CD4-positive, alpha-beta T cell treated with Interleukin-4 for 4 hours (primary cell): ENCODE measurements around the gene GP1BB.

Experiments
- DNase-seq: peaks from one replicate; pipeline ENCODE4 v3.0.0-alpha.2; 2020

Gene GP1BB

DNA sequence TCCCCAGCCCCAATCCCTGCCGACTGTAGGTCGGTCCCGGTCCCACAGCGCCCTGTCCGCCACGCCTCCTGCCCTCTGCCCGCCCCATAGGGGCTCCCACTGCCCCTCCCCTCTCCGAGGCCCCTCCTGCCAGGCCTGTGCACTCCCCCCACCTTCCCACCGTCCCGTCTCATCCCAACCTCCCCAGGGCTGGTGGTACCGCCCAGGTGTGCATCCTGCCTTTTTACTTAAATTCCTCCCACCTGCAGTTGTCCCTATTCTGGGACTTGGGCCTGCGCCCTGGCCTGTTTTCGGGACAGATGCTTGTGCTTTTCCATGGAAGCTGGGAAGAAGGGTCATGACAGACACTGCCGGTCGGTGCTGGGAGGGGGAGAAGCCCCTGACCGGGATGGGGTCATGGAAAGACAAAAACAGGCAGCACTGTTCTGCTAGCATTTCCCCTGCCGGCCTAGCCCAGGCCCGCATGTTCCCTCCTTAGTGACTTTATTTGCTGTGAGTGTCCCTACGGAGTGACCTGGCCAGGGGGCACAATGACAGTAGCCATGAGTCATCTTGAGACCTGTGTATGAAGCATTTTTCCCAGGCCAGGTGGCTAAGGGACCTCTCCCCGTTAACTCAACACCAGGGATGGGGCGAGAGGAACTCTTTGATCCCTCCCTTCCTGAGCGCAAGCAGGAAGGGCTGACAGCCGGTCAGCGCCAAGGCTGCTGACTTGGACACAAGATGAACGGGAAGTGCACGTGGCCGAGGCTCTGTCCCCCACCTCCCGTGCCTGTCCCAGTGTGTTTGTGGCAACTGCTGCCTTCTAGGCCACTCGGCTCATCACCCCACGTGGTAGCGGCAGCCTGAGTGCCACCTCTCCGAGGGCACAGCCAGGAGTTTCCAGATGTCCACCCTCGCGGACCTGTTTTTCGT is 44.3 kb downstream of the GP1BB start:
- no peak for DNase-seq

DNA sequence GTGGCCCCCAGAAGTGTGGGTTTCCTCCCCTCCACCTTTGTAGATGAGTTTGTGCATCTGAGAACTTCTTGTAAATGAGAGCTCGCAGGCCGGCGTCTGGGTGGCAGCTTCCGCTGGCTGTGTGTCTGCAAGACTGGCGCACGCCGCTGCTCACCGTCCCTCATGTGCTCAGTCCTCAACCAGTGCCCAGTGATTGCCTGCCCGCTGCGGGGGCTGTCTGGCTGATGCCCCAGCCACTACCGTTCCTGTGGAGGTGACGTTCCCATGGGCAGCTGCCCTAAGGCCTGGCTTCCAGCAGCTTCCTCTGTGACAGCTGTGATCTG is 46.0 kb downstream of the GP1BB start:
- DNase-seq, result no peak

DNA sequence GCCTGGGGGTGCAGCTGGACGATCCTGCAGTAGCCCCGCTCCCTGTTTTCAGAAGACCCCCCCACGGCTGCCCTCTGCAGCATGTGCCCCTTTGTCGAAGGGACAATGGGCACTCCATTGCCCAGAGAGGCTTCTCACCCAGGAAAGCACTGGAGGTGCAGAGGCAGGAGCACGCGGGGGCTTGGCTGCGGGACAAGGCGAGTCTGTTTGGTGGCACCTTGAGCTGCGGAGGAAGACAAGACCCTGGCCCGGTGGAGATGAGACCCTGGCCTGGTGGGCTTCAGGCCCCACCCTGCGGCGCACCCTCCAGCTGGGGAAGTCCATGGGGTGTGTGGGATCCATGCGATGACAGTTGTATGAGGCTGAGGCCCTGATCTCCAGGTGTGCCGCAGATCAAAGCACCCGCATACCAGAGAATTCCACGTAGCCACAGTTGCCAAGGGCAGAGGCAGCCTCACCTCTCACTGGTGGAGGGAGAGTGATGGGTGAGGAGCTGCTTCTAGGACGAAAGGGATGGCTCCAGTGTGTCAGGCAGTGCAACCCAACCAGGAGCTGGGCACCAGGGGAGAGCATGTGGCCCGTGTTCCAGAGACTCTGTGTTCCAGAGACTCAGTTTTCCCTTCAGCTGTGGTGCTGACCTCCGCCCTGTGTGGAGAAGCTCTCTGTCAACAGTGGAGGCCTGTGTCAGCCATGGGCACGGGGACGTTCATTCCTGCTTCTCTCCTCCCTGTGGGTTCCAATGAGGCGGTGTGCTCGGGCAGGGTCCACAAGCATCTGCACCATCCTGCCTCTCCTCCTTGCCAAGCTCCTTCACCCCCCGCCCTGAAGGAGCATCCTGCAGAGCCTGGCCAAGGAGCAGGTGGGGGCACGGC is 47.2 kb downstream of the GP1BB start:
- DNase-seq, result no peak

DNA sequence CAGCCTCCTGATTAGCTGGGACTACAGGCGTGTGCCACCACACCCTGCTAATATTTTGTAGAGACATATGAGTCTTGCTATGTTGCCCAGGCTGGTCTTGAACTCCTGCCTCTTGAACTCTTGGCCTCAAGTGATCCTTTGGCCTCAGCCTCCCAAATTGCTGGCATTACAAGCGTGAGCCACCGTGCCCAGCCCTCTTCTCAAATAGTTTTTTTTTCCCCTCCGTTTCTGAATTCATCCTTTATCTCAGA is 49.0 kb downstream of the GP1BB start:
- DNase-seq, result no peak

DNA sequence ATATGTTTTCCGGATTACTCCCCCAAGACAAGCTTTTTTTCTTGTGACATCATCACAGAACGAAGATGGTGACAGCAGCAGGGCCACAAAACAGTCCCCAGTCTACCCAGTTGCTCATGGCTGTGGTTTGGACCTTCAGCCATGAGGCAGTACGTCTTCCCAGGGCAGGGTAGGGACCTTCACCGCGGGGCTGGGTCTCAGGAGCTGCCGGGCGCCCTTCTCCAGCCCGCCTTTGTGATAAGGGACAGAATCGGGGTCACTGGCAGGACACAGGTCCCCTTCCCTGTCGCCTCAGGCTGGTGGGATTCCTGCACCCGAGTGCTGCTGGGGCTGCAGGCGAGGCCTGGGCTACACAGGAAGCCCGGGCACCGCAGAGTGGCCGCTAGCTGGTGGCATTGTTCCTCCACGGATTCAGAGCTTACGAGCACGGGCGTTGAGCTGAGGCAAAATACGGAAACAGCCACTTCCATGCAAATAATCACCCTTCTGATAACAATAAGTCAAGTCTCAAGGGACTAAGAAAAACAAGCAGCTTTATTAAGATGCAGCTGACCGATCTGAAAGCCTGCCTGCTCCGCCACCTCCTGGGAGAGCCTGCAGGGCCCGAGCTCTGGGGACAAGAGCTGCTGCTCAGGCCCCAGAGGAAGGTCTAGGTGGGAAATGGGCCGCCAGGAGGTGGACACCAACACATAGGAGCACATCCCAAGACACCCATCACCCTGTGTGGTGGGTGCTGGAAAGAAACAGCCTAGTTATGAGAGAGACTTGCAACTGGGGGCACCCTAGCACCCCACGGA is 49.5 kb downstream of the GP1BB start:
- DNase-seq, result no peak

DNA sequence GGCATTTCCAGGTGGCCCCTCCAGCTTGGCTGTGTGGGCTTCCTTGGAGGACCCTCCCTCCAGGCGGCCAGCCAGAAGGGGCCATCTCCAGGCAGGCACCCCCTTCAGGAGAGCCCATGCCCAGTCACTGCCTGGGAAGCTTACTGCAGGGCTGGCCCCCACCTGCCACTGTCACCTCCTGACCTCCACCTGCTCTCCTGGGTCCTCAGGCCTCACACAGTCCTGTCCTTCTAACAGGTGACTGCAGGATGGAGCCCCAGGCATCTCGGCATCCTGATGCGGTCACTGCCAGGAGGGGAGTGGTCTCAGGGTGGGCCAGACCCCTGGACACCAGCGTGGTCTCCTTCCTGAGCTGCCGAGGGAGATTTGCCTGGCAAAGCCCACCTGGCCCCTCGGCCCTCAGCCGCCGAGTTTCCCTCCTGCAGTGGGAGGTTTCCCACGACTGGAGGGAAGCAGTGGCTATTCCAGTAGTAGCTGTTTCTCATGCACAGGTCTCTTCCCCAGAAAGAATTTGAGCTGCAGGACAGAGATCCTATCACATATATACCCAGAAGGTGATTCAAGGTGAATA is 50.2 kb downstream of the GP1BB start:
- DNase-seq, result no peak
